HG02798 (cell line): Measurements from ENCODE around the gene RASGRP2.

Experiments used
- ATAC-seq: cut with Tn5 transposase; IDR thresholded peaks from one replicate; pipeline ENCODE4 v1.9.1; 2021; ENCODE audit warnings: mild to moderate bottlenecking; ENCODE audit not compliant: unreplicated experiment, poor library complexity

RASGRP2 gene

GRCh38 chr11:64772303-64773018 lies 28.5 kb upstream of the RASGRP2 start:
- ATAC-seq, result no peak

DNA sequence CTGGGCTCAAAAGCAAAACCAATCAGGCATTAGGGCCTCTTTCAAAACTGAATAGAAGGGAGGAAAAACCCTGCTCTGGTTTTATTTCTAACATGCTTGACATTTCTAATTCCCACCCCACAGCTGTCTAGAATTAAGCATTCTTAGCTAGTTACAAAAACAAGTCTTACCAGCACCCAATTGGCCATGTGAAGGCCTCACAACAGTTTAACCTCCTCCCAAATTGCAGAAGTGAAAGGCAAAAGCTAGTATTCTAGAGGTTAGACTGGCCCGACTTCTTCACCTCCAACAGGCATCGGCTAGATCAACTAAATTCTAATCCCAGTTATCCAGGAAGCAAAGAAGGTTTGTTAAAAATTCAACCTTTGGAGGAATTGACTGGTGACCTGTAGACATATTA lies 27.9 kb upstream of the RASGRP2 start:
- no peak for ATAC-seq

GRCh38 chr11:64770120-64770519 lies 26.2 kb upstream of the RASGRP2 start:
- no peak for ATAC-seq

- ATAC-seq, result no peak
Observed at GRCh38 chr11:64769283-64769682, 25.3 kb upstream of the RASGRP2 start.

DNA sequence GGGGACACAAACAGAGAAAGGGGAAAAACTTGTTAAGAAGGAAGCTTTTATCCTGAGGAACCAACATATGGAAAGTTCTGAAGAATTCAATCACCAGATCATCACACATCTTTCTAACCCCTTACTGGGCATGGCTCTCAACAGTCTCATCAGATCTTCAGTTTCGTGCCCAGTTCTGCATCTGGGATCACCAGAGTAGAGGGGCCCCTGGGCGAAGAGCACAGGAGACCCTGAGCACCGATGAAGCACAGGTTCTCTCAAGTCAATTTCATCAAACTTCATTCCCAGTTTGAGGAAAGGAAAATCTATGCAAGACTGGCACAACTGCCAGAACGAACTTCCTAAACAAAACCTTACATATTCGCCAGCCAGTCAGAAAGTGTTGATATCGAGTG lies 24.4 kb upstream of the RASGRP2 start:
- no peak for ATAC-seq

GRCh38 chr11:64767344-64768299 lies 23.7 kb upstream of the RASGRP2 start:
- ATAC-seq, result no peak

DNA sequence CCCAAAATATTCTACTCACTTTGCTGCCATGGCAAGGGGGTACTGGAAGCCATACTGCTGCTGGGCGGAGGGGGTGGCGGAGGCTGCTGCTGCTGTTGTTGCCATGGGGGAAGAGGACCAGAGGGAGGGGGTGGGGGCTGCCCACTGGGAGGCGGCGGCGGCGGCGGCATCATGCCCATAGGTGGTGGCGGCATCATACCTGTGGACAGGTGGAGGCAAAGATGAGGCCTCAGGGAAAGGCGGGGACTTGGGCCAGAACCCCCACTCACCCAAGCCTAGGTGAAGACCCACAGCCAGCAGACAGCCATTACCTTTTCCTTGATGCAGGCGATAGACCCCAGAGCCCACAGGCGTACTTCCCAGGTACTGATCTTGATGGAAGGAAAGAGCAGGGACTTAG lies 22.9 kb upstream of the RASGRP2 start:
- no peak for ATAC-seq

GRCh38 chr11:64765851-64766665 lies 22.1 kb upstream of the RASGRP2 start:
- ATAC-seq, result no peak

DNA sequence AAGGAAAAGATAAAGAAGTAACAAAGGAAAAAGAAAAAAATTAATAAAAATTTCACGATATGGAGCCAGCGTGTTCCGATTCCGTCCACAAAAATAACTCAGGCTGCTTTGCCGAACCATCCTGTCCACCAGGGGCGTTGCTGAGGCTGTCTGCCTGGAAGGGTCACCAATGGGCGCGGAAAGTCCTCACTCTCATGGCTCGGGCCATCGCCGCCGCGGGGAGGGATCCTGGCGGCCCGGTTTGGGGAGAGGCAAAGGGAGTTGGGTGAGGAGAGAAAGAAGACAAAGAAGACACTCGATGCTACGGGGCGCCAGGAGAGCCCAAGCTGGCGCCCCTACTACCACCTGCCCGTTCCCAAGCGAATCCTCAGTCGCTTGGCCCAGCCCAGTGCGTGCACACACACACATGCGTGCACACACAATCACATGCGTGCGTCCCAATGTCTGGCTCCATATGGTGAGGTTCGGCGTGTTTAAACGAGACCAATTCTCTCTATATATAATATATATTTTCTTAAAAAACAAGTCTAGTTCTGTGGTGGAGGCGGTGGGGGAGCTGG lies 21.4 kb upstream of the RASGRP2 start:
- no peak for ATAC-seq

GRCh38 chr11:64764753-64765152 lies 20.8 kb upstream of the RASGRP2 start:
- ATAC-seq, result no peak

- ATAC-seq, result no peak
Observed at GRCh38 chr11:64764040-64764611, 20.2 kb upstream of the RASGRP2 start.

DNA sequence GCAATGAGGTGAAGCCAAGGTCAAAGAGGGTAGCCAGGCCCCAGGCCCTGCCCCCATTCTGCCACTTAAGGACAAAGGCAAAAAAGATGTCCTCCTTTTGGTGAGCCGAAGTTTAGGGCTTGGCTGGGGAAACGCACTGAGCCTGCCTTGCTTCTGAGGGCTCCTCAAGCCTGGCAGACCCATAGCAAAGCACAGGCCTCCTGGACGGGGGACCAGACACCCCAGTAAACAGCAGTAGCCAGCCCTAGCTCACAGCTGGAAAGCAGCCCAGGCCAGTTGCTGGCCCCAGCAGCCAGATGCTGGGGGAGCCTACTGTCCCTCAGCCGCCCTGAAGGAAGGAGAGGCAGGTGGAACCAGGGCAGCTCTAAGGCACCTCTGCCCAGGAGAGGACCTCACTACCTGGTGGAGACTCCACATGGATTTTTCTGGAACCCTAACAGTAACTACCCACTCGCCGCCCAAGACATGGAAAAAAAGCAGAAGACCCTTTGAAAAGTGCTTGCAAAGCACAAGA lies 19.6 kb upstream of the RASGRP2 start:
- ATAC-seq, result no peak

GRCh38 chr11:64762674-64763525 lies 19.0 kb upstream of the RASGRP2 start:
- ATAC-seq, result no peak

DNA sequence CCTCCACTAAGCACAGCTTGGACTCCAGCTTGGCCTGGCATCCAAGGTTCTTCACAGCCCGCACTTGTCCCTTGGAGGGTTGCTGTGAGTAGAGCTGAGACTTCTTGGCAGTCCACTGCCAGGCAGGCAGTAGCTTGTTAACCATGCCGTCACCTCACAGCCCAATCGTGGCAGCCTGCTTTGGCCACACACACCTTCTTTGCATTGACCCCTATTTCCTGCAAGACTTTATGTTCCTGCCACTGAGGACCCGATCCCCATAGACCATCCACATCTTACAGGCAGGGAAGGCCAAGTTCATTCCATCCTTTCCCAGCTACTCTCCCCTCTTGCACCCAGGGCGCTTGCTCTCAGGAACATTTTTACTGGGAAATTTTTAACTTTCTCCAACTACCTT lies 18.3 kb upstream of the RASGRP2 start:
- no peak for ATAC-seq

DNA sequence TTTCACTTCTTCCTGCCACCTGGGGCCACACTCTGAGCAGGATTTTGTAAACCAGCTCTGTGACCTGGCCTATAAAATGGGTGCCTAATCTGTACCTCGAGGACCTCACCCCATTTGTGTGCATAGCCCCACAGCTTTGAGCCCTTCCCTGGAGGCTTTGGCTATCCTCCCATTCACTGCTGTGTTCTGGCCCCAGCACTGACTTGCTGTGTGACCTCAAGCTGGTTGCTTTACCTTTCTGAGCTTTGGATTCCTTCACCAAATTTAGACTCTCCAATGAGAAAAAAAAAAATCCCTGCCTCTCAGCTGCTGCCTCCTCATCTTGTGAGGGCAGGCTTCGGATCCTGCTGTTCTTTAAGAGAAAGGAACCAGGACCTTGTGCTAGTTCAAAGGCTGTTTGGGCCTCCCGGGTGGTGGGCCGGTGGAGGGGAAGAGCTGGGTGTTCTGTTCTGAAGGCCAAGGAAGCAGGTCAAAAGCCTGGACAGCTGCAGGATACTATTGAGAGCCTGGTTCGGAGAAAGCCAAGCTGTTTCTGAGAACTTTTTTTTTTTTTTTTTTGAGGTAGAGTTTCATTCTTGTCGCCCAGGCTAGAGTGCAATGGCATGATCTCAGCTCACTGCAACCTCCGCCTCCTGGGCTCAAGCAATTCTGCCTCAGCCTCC lies 16.9 kb upstream of the RASGRP2 start:
- no peak for ATAC-seq

GRCh38 chr11:64759722-64760719 lies 16.1 kb upstream of the RASGRP2 start, which contains the start of gene PYGM:
PYGM (minus strand) TSS chr11:64759974; CDS start chr11:64759898, 76 bp downstream.
- ATAC-seq, result no peak

GRCh38 chr11:64759131-64759721 lies 15.3 kb upstream of the RASGRP2 start:
- no peak for ATAC-seq
